Middle frontal gyrus (tissue), 1 donor: ENCODE data around the gene MFGE8.

Experiments used
- DNase-seq: peaks from one replicate; pipeline ENCODE4 v3.0.0-alpha.2; 2015; ENCODE audit warnings: low spot score; ENCODE audit errors: extremely low spot score

MFGE8 gene

GRCh38 chr15:88900309-88900981 lies 12.7 kb downstream of the MFGE8 start:
- no peak for DNase-seq

GRCh38 chr15:88899251-88899650 lies 13.9 kb downstream of the MFGE8 start:
- no peak for DNase-seq

- DNase-seq = no peak
Observed at GRCh38 chr15:88898736-88899135, 14.4 kb downstream of the MFGE8 start.

GRCh38 chr15:88897456-88898194 lies 15.6 kb downstream of the MFGE8 start:
- no peak for DNase-seq

DNA sequence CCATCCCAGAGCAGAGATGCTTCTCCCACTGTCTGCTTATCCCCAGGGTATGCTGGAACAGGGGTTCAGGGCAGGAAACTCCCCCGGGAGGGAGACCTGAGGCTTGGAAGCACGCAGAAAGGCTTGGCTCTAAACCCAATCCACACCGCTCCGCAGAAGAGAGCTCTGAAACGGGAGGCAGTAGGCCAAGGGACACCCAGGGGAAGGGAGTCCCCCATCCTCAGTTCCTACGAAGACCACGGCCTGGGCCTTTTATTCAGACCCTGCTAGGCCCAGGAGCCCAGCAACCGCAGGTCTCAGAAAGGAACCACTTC lies 16.1 kb downstream of the MFGE8 start:
- DNase-seq = no peak

DNA sequence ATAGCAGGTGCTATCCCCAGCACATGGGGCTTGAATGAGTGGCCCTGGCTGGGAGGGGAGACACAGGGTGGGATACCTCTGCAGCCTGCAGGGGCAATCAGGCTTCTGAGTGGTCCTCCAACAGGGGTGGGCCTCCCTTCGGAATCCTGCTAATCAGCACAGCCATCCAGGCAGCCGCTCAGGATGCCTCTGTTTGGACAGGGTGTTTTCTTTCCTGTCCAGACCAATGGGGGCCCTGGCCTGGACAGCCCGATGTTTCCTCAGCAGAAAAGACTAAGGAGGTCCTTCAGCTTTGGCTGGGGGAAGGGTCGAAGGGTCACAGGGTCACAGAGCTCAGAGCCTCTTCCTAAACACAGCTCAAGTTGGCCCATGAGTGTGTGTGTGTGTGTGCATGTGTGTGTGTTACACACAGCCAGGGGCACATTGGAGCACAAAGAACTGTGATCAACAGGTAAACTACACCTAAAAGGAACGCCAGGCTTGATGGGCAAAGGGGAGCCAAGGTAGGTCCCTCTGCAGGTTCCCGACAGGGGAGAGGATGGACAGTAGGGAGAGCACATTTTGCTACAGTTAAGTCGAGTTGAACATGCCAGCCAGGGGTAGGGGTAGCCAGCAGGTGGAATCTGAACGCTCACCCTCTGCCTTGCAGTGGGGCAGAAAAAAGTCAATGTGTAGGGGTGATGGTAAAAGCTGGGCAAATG lies 16.7 kb downstream of the MFGE8 start:
- no peak for DNase-seq

- DNase-seq = no peak
Observed at GRCh38 chr15:88894819-88895767, 18.1 kb downstream of the MFGE8 start, which contains the start of gene HAPLN3. TSS of gene HAPLN3 (minus strand) at chr15:88895544. CDS start at chr15:88887298, 8,246 bp downstream.

GRCh38 chr15:88894348-88894818 lies 18.8 kb downstream of the MFGE8 start:
- no peak for DNase-seq

DNA sequence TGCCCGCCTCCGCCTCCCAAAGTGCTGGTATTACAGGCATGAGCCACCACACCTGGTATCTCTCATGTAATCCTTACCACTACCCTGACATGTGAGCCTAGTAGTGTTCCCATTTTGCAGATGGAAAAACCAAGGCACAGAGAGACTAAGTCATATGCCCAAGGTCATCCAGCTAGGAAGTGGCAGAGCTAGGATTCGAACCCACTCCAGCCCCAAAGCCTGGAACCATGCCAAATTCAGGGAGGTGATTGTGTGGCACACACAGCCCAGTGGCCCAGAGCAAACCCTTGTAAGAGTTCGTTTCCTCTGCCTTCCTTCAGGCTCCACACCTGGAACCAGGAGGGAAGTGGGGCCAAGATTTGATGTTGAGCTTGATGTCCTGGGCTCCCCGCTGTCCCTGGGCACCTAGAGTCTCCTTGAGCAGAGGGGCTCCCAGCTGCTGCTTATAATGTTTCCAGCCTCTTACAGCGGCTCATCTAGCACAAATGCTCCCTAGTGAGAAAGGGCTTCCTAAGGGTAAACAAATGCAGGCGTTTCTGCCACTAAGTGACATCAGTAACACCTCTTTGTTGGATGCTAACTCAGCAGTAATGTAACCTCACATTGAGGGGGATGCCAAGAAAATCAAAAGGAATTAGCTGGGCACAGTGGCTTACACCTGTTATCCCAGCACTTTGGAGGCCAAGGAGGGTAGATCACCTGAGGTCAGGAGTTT lies 21.5 kb downstream of the MFGE8 start:
- DNase-seq = no peak

GRCh38 chr15:88890495-88890894 lies 22.7 kb downstream of the MFGE8 start:
- DNase-seq = no peak

DNA sequence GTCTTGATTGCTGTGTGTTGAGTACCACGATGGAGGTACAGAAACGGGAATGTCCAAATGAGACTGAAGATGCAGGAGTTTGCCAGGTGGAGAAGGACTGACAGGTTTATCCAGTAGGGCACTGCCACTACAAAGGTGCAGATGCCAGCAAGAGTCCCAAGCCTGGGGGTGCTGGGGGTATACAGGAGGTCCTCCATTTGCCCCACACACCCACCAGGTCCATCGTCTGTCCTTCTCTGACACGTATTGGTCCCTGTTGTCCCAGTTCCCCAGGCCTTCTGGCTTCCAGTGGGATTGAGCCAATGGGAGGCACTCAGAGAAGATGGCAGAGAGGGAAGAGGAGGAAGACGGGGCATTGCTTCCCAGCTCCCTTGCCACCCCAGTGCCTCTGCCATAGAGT lies 24.5 kb downstream of the MFGE8 start:
- DNase-seq = no peak

DNA sequence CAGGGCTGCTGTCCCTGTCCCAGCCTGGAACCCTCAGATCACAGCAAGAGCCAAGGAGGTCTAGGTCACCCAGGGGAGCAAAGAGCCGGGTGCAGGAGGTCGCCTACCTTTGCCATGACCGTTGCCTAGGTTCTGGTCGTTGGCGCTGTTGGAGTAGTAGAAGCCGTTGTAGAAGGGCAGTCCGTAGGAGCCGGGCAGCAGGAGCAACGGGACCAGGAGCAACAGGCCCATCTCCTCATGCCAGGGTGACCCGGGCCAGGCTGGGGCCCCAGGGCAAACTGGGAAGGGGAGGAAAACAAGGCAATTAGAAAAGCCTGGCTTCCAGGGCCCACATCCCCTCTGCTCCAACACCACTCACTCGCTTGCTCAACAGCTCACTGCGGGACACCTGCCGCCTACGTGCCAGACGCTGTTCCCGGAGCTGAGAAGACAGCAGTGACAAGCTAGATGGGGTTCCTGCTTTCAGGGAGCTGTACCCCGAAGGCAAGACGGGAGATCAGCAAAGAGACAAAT lies 26.1 kb downstream of the MFGE8 start:
- no peak for DNase-seq

GRCh38 chr15:88882785-88883184 lies 30.4 kb downstream of the MFGE8 start:
- no peak for DNase-seq

GRCh38 chr15:88881775-88882174 lies 31.4 kb downstream of the MFGE8 start:
- DNase-seq = no peak

DNA sequence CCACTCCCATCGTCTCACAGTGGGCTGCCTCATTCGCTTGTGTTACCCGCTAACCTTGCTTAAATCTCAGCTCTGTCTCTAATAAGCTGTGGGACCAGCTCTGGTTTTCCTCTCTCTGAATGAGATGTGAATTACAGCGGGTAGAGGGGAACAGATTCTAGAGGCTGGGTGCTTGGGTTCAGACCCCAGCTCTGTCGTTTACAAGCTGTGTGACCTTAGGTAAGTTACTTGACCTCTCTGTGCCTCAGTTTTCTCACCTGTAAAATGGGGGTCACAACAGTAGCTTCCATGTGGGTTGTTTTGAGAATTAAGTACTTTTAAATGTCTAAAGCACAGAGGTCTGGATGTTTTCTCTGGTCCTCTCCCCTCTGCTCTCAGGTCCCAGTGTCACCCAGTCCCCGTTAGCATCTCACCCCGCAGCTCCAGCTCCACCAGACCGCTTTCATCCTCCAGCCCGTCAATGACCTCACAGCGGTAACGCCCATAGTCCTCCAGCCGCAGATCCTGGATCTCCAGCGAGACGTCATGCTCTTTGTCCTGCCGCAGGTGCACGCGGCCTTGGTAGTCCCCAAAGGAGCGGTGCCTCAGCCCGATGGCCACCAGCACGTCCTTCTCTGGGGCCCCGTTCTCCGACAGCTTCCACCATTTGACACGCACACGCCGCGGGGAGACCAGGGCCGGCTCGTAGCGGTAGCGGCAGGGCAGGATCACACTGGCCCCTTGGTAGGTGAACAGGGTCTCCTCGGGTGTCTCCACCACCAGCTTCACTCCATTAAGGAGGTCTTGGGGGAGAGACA lies 32.0 kb downstream of the MFGE8 start:
- no peak for DNase-seq

GRCh38 chr15:88878720-88879184 lies 34.4 kb downstream of the MFGE8 start:
- no peak for DNase-seq

DNA sequence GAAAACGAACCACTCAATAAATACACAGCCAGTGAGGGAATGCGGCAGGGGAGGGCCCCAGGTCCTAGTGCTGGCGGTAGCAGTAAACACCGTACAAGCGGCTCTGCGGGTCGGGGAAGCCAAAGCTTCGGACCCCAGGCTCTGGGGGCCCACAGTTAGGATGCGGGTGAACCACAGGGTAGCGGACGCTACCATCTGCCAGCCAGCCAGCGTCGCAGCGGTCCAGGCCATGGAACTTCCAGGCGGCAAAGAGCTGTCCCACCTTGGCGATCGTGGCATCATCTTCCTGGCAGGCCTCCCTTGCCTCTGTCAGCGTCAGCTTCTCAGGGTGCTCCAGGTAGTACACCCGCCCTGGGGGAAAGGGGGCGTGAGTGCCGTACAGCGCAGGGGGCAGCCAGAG lies 35.3 kb downstream of the MFGE8 start:
- DNase-seq = no peak

GRCh38 chr15:88877415-88877814 lies 35.8 kb downstream of the MFGE8 start:
- DNase-seq = no peak

- no peak for DNase-seq
Observed at GRCh38 chr15:88876573-88876972, 36.6 kb downstream of the MFGE8 start.
